Fibroblast of lung (primary cell): Measurements from ENCODE around the gene RPL37A. TPM values are rescaled to one million over a fixed set of nuclear protein-coding genes. Genes with fewer than 3 reads are reported as not detected.

Source experiments
- DNase-seq, 2 donors: peaks; one replicate each; pipeline versions ENCODE4 v3.0.0 to v3.0.0-alpha.2; 2010; ENCODE audit warnings: low read depth in 2 of 2
- H2AFZ ChIP-seq: 2 replicates; pipeline ENCODE4 v1.5.1; 2012; ENCODE audit warnings: low read length, control low read depth, inconsistent platforms
- H3K27ac ChIP-seq: 2 replicates; pipeline ENCODE4 v1.5.1; 2011; ENCODE audit warnings: low read length, control low read depth; ENCODE audit not compliant: insufficient read depth
- H3K27me3 ChIP-seq: 2 replicates; pipeline ENCODE4 v1.5.1; 2011; ENCODE audit warnings: mild to moderate bottlenecking, low read length; ENCODE audit not compliant: control insufficient read depth, insufficient read depth
- H3K36me3 ChIP-seq: 2 replicates; pipeline ENCODE4 v1.5.1; 2011; ENCODE audit warnings: low read length; ENCODE audit not compliant: control insufficient read depth, insufficient read depth
- H3K4me1 ChIP-seq: 2 replicates; pipeline ENCODE4 v1.5.1; 2011; ENCODE audit warnings: low read length; ENCODE audit not compliant: control insufficient read depth, insufficient read depth; ENCODE audit errors: extremely low read depth
- H3K4me2 ChIP-seq: 2 replicates; pipeline ENCODE4 v1.5.1; 2011; ENCODE audit warnings: low read length, control low read depth; ENCODE audit not compliant: insufficient read depth; ENCODE audit errors: extremely low read depth
- H3K4me3 ChIP-seq, 4 experiments: fragments of 200-600 bp in 1 of 4; sonication (generic) in 1 of 4; replicated peaks in 1 of 4; 2 replicates each; pipeline ENCODE4 v1.5.1; 2011 to 2016; ENCODE audit warnings: low read length in 4 of 4, low read depth in 3 of 4, mild to moderate bottlenecking in 3 of 4, control low read depth in 2 of 4, inconsistent platforms in 1 of 4, mixed read lengths in 1 of 4; ENCODE audit not compliant: insufficient read depth in 1 of 4; ENCODE audit errors: control extremely low read depth in 1 of 4
- H3K79me2 ChIP-seq: 2 replicates; pipeline ENCODE4 v1.5.1; 2012; ENCODE audit warnings: mild to moderate bottlenecking, low read length, inconsistent platforms; ENCODE audit not compliant: control insufficient read depth, insufficient read depth
- H3K9ac ChIP-seq: 2 replicates; pipeline ENCODE4 v1.5.1; 2011; ENCODE audit warnings: mild to moderate bottlenecking, low read length, control low read depth; ENCODE audit not compliant: insufficient read depth
- H3K9me3 ChIP-seq: 2 replicates; pipeline ENCODE4 v1.5.1; 2012; ENCODE audit warnings: low read depth, low read length; ENCODE audit not compliant: control insufficient read depth, insufficient read depth
- H4K20me1 ChIP-seq: 2 replicates; pipeline ENCODE4 v1.5.1; 2011; ENCODE audit warnings: low read length; ENCODE audit not compliant: control insufficient read depth, insufficient read depth; ENCODE audit errors: extremely low read depth
- CTCF ChIP-seq, 2 donors: IDR thresholded peaks in 1 of 2; conservative IDR thresholded peaks in 1 of 2; 1 replicate in 1 of 2; 2 replicates in 1 of 2; pipeline ENCODE4 v1.5.1; 2011 to 2012; ENCODE audit warnings: low read length in 2 of 2, control low read depth in 1 of 2, inconsistent platforms in 1 of 2, low read depth in 1 of 2, mild to moderate bottlenecking in 1 of 2
- EZH2 ChIP-seq: IDR thresholded peaks from 2 replicates; pipeline ENCODE4 v1.5.1; 2012; ENCODE audit warnings: low read length, control low read depth, mild to moderate bottlenecking; ENCODE audit errors: missing control alignments
- polyA plus RNA-seq, 2 donors: library from polyadenylated mRNA; depleted of rRNA in 1 of 2; stranded (reverse) in 1 of 2; unstranded in 1 of 2; fragments of >200 nt; gene quantifications; 2 replicates each; pipeline ENCODE4 v1.2.1, GENCODE V29; 2011 to 2012; ENCODE audit warnings: missing spikeins in 1 of 2
- total RNA-seq: library from RNA; depleted of rRNA; stranded (reverse); fragments of >200 nt; gene quantifications from 2 replicates; pipeline ENCODE4 v1.2.1, GENCODE V29; 2014

The RPL37A gene
- total and polyA plus RNA-seq, 2 donors (not counting 1 experiment from before 2014, with no cell fraction given) = 1,688 to 3,233 TPM

GRCh38 chr2:216546641-216547403, 48.2 kb downstream of the RPL37A start:
- no peaks in the 10 kb centered on the region for H3K36me3 ChIP-seq
- H3K27me3 ChIP-seq = no peaks in the 10 kb centered on the region
- H2AFZ ChIP-seq = no peak overlapping the region
- H3K4me1 ChIP-seq = no peaks in the 10 kb centered on the region
- H3K4me2 ChIP-seq = no peak overlapping the region
- no peak overlapping the region for H3K4me3 ChIP-seq
- peak in 1 of 2 donors; percentile 74 for DNase-seq
- no peaks in the 10 kb centered on the region for H3K79me2 ChIP-seq
- H3K9me3 ChIP-seq = no peaks in the 10 kb centered on the region
- no peak overlapping the region for H3K9ac ChIP-seq
- no peak for TF ChIP-seq EZH2
- no peak for TF ChIP-seq CTCF (conservative IDR thresholded peaks at IDR 0.05 in 1 of 2, IDR thresholded peaks at IDR 0.05 in 1 of 2; ENCODE audit: low read depth in 1 of 2, low read length in 2 of 2)
- H4K20me1 ChIP-seq = no peaks in the 10 kb centered on the region
- no peak overlapping the region for H3K27ac ChIP-seq

DNA sequence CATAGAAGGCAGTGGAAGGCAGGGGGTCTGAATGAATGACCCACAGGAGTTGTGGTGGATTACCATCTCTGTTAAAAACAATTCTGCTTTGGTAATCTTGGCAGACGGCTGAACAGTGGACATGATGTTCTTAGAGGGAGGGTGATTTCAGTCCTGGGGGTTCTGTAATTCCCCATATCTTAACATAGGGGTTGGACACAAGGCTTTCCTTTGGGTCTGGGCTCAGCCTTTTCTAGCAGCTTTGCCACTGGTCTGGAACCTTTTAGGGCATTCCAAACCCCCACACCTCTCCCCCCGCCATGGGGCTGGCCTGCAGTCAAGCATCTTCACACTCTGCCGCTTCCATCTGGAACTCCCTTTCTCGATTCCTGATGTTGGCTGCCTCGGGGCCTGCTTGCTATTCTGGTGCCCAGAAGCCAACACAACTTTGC, 50.3 kb downstream of the RPL37A start:
- TF ChIP-seq EZH2 (no peak), CTCF (conservative IDR thresholded peaks at IDR 0.05 in 1 of 2, IDR thresholded peaks at IDR 0.05 in 1 of 2; ENCODE audit: low read depth in 1 of 2, low read length in 2 of 2) (no peak)
- H3K27me3 ChIP-seq = no peaks in the 10 kb centered on the region
- H3K4me3 ChIP-seq = no peak overlapping the region
- peaks cover 4% of the 10 kb centered on the region for H3K4me1 ChIP-seq
- H4K20me1 ChIP-seq = no peaks in the 10 kb centered on the region
- H2AFZ ChIP-seq = no peak overlapping the region
- H3K4me2 ChIP-seq = no peak overlapping the region
- no peaks in the 10 kb centered on the region for H3K9me3 ChIP-seq
- DNase-seq = no peak
- no peaks in the 10 kb centered on the region for H3K79me2 ChIP-seq
- no peak overlapping the region for H3K27ac ChIP-seq
- H3K9ac ChIP-seq = no peak overlapping the region
- no peaks in the 10 kb centered on the region for H3K36me3 ChIP-seq

DNA sequence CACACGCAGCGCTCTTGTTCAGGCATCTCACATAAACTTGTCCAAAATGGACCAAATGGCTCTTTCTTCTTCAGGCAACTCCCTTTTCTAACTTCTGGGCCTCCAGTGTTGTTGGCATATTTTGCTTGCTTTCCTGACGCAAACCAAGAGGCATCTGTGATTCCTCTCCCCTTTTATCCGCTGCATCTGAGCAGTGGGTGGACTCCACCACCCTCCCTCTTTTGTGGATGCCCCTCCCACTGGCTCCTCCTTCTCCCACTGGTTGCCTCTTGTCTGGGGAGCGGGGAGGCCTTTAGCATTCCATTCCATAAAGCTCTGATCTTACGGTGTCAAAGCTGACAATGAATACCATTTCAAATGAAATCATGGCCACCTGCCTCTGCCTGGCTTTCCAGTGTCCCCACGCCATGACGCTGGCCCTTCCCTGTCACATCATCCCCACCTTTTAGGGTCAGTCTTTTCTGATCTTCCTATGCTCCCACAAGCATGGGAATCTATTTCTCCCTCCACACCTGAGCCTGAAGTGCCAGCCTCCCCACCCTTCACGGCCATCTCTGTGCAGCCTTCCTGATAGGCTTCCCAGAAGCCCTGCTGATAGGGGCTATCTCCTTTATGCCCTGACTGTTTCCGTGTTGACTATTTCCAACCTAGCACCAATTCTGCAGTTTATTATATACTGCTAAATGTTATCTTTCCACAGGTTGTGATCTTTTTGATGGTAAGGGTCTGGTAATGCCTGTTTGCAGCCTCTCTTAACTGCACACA, 51.5 kb downstream of the RPL37A start:
- no peak overlapping the region for H3K27ac ChIP-seq
- no peak overlapping the region for H3K9ac ChIP-seq
- no peaks in the 10 kb centered on the region for H3K9me3 ChIP-seq
- no peak for DNase-seq
- no peaks in the 10 kb centered on the region for H3K79me2 ChIP-seq
- no peak overlapping the region for H2AFZ ChIP-seq
- peaks cover 4% of the 10 kb centered on the region for H3K4me1 ChIP-seq
- H3K27me3 ChIP-seq = no peaks in the 10 kb centered on the region
- H4K20me1 ChIP-seq = no peaks in the 10 kb centered on the region
- no peaks in the 10 kb centered on the region for H3K36me3 ChIP-seq
- no peak overlapping the region for H3K4me3 ChIP-seq
- TF ChIP-seq CTCF (conservative IDR thresholded peaks at IDR 0.05 in 1 of 2, IDR thresholded peaks at IDR 0.05 in 1 of 2; ENCODE audit: low read depth in 1 of 2, low read length in 2 of 2) = no peak
- TF ChIP-seq EZH2 = no peak
- H3K4me2 ChIP-seq = no peak overlapping the region
